ENCODE measurements around the gene MCRS1. TPM values are rescaled to one million over a fixed set of nuclear protein-coding genes. Genes with fewer than 3 reads are reported as not detected.
"Not testable (repeated sequence)": the region's sequence is repeated elsewhere in the genome, so short reads cannot be mapped to it uniquely, and the experiment has no call there.

Gene MCRS1
- polyA plus RNA-seq (2011; rRNA removed) (47.0 and 54.2 TPM in 2 replicates), polyA minus RNA-seq (2011; rRNA and poly(A)+ RNA removed) (55.0 and 80.9 TPM in 2 replicates)

GRCh38 chr12:49567611-49568441 is at the start of gene MCRS1:
MCRS1 (minus strand) TSS chr12:49568142; CDS start chr12:49566731, 1,411 bp downstream.
- DNase-seq (ENCODE audit: low read depth, low spot score): peak; percentile 75

GRCh38 chr12:49616533-49617219 is 48.7 kb upstream of the MCRS1 start:
- CTCF ChIA-PET: no interaction called here

More at GRCh38 chr12:49567611-49568441, at the start of gene MCRS1:
- Histone ChIP-seq H3K27me3 (ENCODE audit: control insufficient read depth, insufficient read depth, low read length) (no peaks in the 10 kb centered on the region), H3K9me3 (ENCODE audit: control insufficient read depth, insufficient read depth, low read length) (no peaks in the 10 kb centered on the region; the same call in 1 of the 2 replicates), H3K27ac (ENCODE audit: low read depth, low read length) (peak within 1 kb of the TSS; percentile 87), H3K4me3 (ENCODE audit: low read depth, low read length) (peak within 1 kb of the TSS; percentile 100)
- CTCF ChIA-PET: interaction anchor here (0.6 to 1.7 kb wide), 4 partner anchors 12 to 236 kb away, joined by 3 to 5 read pairs (median 4); no protein-coding TSS in a partner anchor
- POLR2A ChIA-PET: interaction anchor here (0.6 to 1.5 kb wide), 10 partner anchors 9 to 1561 kb away, joined by 3 to 7 read pairs (median 4); partner anchors contain the start of genes TMBIM6 and TROAP
- TF ChIP-seq CTCF (IDR thresholded peaks at IDR 0.05; ENCODE audit: low read depth, low read length): no peak

GRCh38 chr12:49615725-49616124 is 47.8 kb upstream of the MCRS1 start:
- CTCF ChIA-PET: no interaction called here
- TF ChIP-seq CTCF (IDR thresholded peaks at IDR 0.05; ENCODE audit: low read depth, low read length): no peak
- H3K27ac ChIP-seq (ENCODE audit: low read depth, low read length): no peak overlapping the region
- no peak overlapping the region for H3K4me3 ChIP-seq (ENCODE audit: low read depth, low read length)
- DNase-seq (ENCODE audit: low read depth, low spot score): no peak
- H3K27me3 ChIP-seq (ENCODE audit: control insufficient read depth, insufficient read depth, low read length): peaks cover 3% of the 10 kb centered on the region
- POLR2A ChIA-PET: no interaction called here
- H3K9me3 ChIP-seq (ENCODE audit: control insufficient read depth, insufficient read depth, low read length): peaks cover 6% of the 10 kb centered on the region; the same call in 1 of the 2 replicates

More at GRCh38 chr12:49616533-49617219, 48.7 kb upstream of the MCRS1 start:
- no peak for DNase-seq (ENCODE audit: low read depth, low spot score)
- H3K9me3 ChIP-seq (ENCODE audit: control insufficient read depth, insufficient read depth, low read length): peaks cover 4% of the 10 kb centered on the region; the same call in 1 of the 2 replicates
- peaks cover 3% of the 10 kb centered on the region for H3K27me3 ChIP-seq (ENCODE audit: control insufficient read depth, insufficient read depth, low read length)
- no peak overlapping the region for H3K4me3 ChIP-seq (ENCODE audit: low read depth, low read length)
- POLR2A ChIA-PET: no interaction called here
- H3K27ac ChIP-seq (ENCODE audit: low read depth, low read length): no peak overlapping the region
- TF ChIP-seq CTCF (IDR thresholded peaks at IDR 0.05; ENCODE audit: low read depth, low read length): no peak

GRCh38 chr12:49612210-49612609 is 44.3 kb upstream of the MCRS1 start:
- H3K9me3 ChIP-seq (ENCODE audit: control insufficient read depth, insufficient read depth, low read length): peaks cover 11% of the 10 kb centered on the region
- no peak for TF ChIP-seq CTCF (IDR thresholded peaks at IDR 0.05; ENCODE audit: low read depth, low read length)
- ChIA-PET CTCF (interaction anchor here (0.8 to 1.3 kb wide), 2 partner anchors 32 to 111 kb away, joined by 3 to 6 read pairs; no protein-coding TSS in a partner anchor), POLR2A (no interaction called here)
- H3K4me3 ChIP-seq (ENCODE audit: low read depth, low read length): no peak overlapping the region
- DNase-seq (ENCODE audit: low read depth, low spot score): no peak
- no peak overlapping the region for H3K27ac ChIP-seq (ENCODE audit: low read depth, low read length)
- peaks cover 3% of the 10 kb centered on the region for H3K27me3 ChIP-seq (ENCODE audit: control insufficient read depth, insufficient read depth, low read length)

GRCh38 chr12:49610785-49611184 is 42.8 kb upstream of the MCRS1 start:
- H3K9me3 ChIP-seq (ENCODE audit: control insufficient read depth, insufficient read depth, low read length); H3K4me3 ChIP-seq (ENCODE audit: low read depth, low read length); DNase-seq (ENCODE audit: low read depth, low spot score); H3K27me3 ChIP-seq (ENCODE audit: control insufficient read depth, insufficient read depth, low read length); H3K27ac ChIP-seq (ENCODE audit: low read depth, low read length); CTCF ChIA-PET; POLR2A ChIA-PET: not testable (repeated sequence)

Data from AG04450 (cell line).